ENCODE measurements around the gene MLIP. TPM values are rescaled to one million over a fixed set of nuclear protein-coding genes. Genes with fewer than 3 reads are reported as not detected.

Gene MLIP
- total and polyA plus RNA-seq, 2 of the 13 experiments (the other 11 are each of a cell fraction or from before 2014, with no cell fraction given): 0.08 to 0.33 TPM

- H2AFZ ChIP-seq (ENCODE audit: low read length): no peak overlapping the region
- intact Hi-C loops (cut with micrococcal nuclease; ENCODE audit: unreplicated experiment) (loop anchor here (1.0 kb wide), 1 partner anchor 204 kb away; no protein-coding TSS in a partner anchor), in situ Hi-C loops (cut with HindIII; ENCODE audit: extremely low pct_ligation_motif_present, low pct_unique_long_range_greater_than_20kb) (no loop called here)
- H3K27me3 ChIP-seq (ENCODE audit: control insufficient read depth in 1 of 2, insufficient read depth in 2 of 2, low read length in 2 of 2): no peaks in the 10 kb centered on the region
- no peak overlapping the region for H3K4me3 ChIP-seq (replicated peaks in 1 of 3; ENCODE audit: insufficient read depth in 1 of 3, low read depth in 2 of 3, low read length in 3 of 3)
- no peak overlapping the region for H3K27ac ChIP-seq (ENCODE audit: extremely low read length, insufficient read depth, low read length)
- BruUV-seq (replicated peaks): no TSS peak
- 43% methylated on average over 3 of the region's 3 CpGs for WGBS (ENCODE audit: low lambda C conversion rate)
- no peaks in the 10 kb centered on the region for H4K20me1 ChIP-seq (ENCODE audit: insufficient read depth, low read length)
- CTCF ChIA-PET (ENCODE audit: low intra/inter-chr PET ratio, low total read pairs): no interaction called here
- no peak overlapping the region for H3K9ac ChIP-seq (ENCODE audit: insufficient read depth, low read depth, low read length)
- H3K9me3 ChIP-seq (ENCODE audit: low read length): no peaks in the 10 kb centered on the region
- FAIRE-seq: no peak
- POLR2A ChIA-PET: no interaction called here
- DNase-seq (ENCODE audit: low spot score): no peak
- no peaks in the 10 kb centered on the region for H3K4me1 ChIP-seq (ENCODE audit: insufficient read depth, low read length)
- no peak for ATAC-seq
- no peak for TF ChIP-seq ZNF740 (CRISPR knock-in tag; IDR thresholded peaks at IDR 0.05)
- TF ChIP-seq PAF1 (CRISPR knock-in tag; IDR thresholded peaks at IDR 0.05): no peak
- TF ChIP-seq ZNF670 (CRISPR knock-in tag; IDR thresholded peaks at IDR 0.05; ENCODE audit: borderline replicate concordance): no peak
- no peak for TF ChIP-seq REL (CRISPR knock-in tag; conservative IDR thresholded peaks at IDR 0.05)
- no peak for TF ChIP-seq ZEB1 (IDR thresholded peaks at IDR 0.05; ENCODE audit: insufficient replicate concordance, low read depth)
- TF ChIP-seq NFKB2 (CRISPR knock-in tag; IDR thresholded peaks at IDR 0.05; ENCODE audit: borderline replicate concordance): no peak
- TF ChIP-seq CCAR2 (optimal IDR thresholded peaks at IDR 0.05; ENCODE audit: low read depth, low read length): no peak
- no peak for TF ChIP-seq ZNF788 (CRISPR knock-in tag; IDR thresholded peaks at IDR 0.05; ENCODE audit: borderline replicate concordance)
- no peak for TF ChIP-seq ZNF432 (CRISPR knock-in tag; IDR thresholded peaks at IDR 0.05; ENCODE audit: borderline replicate concordance)
- TF ChIP-seq FOXC1 (CRISPR knock-in tag; IDR thresholded peaks at IDR 0.05; ENCODE audit: borderline replicate concordance): no peak
- no peak for TF ChIP-seq ZNF75D (CRISPR knock-in tag; IDR thresholded peaks at IDR 0.05; ENCODE audit: borderline replicate concordance)
- TF ChIP-seq JUNB (CRISPR knock-in tag; IDR thresholded peaks at IDR 0.05; ENCODE audit: borderline replicate concordance): no peak
- H3K4me2 ChIP-seq (ENCODE audit: low read depth, low read length): no peak overlapping the region
- no peaks in the 10 kb centered on the region for H3K79me2 ChIP-seq (ENCODE audit: insufficient read depth, low read length)
- no peaks in the 10 kb centered on the region for H3K36me3 ChIP-seq (replicated peaks in 1 of 2; ENCODE audit: control insufficient read depth in 1 of 2, insufficient read depth in 2 of 2, low read length in 2 of 2)
These were observed 82.3 kb downstream of the MLIP start for GRCh38 chr6:54193560-54193959.
